SH-SY5Y (cell line): Measurements from ENCODE around the gene VTI1A.

Experiments
- GATA2 ChIP-seq: IDR thresholded peaks from 2 replicates; pipeline ENCODE4 v1.6.1; 2011; ENCODE audit warnings: mild to moderate bottlenecking, low read depth, low read length
- GATA3 ChIP-seq: IDR thresholded peaks from 2 replicates; pipeline ENCODE4 v1.6.1; 2011; ENCODE audit warnings: low read depth, mild to moderate bottlenecking, low read length, moderate library complexity

Gene VTI1A

DNA sequence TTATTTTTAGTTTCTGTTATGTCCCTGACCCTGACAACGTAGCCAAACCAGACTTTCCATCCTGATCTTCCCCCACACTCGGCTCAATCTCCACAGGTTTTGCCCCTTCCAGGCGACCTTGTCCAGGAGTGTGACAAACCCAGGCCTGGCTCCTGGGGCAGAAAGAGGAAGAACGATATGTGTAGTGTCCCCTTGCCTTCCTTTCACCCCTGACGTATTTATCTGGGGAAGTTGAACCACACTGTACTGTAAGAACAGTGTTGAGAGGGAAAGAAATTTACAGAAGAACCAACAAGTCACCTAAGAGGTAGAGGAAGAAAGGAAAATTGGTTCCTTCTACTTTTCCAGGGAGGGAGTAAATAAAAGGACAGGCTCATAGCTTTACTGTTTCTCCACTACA, 158.0 kb downstream of the VTI1A start:
- TF ChIP-seq GATA3: no peak
- TF ChIP-seq GATA2: no peak

DNA sequence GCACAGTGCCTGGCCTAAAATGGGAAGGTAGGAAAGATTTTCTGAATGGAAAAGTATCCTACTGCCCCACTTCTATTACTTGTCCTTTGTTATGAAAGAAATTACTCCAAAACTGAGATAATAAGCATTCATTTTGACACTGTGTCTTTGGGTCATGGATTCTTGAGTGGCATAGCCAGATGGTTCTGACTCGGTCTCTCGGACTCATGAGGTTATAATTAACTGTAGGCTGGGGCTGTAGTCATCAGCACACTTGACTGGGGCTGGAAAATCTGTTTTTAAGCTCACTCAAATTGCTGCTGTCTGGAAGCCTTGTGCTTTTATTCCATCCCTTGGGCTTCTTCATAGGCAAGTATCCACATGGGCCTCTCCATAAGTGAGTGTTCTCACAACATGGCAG, 160.5 kb downstream of the VTI1A start:
- TF ChIP-seq GATA3: no peak
- no peak for TF ChIP-seq GATA2

DNA sequence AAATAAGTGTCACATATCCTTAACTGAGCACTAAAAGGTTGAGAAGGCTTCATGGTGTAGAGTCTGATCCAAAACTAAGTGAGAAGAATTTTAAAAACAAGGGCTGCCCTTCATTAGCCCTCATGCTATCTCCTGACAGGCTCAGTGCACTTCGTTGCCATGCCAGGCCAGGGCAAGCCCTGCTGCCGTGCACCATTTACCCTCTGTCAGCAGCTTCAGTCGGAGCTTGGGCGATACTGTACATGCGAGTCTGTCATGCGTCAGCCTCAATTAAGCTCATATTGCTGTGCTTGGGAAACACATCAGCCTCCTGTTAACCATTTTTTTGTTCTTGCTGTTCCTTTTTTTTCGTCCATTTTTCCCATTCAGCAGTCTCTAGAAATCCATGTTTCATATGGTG, 166.6 kb downstream of the VTI1A start:
- TF ChIP-seq GATA2: no peak
- no peak for TF ChIP-seq GATA3

DNA sequence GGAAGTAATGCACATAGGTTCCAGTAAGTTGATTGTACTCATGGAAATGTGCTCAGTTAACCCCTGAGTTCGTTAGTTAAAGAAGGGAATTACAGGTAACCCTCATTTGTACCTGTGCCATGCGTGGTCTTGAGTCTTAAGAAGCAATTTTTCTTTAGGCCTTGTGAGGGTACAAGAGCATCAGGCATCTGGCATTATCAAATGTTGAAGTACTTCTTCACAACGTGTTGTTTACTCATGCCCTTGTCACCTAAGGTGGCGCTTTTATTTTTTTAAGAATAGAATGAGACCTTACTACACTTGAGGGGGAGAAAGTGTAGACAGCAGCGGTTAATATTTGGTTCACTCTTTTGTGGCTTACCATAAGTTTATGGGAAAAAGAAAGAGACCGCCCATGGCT, 167.1 kb downstream of the VTI1A start:
- TF ChIP-seq GATA3: no peak
- TF ChIP-seq GATA2: no peak

DNA sequence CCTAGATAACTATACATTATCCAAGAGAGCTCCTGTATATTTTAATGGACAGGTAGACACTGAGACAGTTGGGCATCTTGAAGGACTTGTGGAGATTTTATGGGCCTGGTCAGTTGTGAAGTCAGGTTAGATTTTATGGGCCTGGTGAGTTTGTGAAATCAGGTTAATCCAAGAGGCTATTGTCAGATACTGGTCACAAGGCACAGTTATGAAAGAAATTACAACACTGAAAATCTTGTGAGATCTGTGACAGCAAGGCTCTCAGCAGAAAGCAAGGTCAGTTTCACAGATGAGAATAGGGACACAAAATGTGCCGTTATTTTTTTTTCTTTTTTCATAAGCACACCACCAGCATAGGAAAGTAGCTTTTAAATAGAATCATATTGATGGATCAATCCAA, 167.6 kb downstream of the VTI1A start:
- TF ChIP-seq GATA2 (no peak), GATA3 (no peak)

DNA sequence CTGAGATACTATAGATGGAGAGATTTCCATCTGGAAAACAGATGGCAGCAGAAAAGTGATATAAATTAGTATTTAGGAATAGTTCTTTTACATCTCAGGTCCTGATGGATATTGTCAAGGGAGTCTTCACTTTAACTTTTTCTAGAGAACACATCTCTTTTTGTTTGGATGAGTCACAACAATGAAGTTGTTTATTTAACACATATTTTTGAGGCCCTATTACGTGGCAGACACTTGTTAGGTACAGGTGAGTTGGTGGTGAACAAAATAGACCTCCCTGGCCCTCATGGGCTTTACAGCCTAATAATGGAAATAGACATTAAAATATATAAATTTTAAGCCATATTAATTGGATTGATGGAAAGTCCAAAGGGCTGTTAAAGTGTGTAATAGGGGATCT, 168.3 kb downstream of the VTI1A start:
- TF ChIP-seq GATA3: no peak
- no peak for TF ChIP-seq GATA2

DNA sequence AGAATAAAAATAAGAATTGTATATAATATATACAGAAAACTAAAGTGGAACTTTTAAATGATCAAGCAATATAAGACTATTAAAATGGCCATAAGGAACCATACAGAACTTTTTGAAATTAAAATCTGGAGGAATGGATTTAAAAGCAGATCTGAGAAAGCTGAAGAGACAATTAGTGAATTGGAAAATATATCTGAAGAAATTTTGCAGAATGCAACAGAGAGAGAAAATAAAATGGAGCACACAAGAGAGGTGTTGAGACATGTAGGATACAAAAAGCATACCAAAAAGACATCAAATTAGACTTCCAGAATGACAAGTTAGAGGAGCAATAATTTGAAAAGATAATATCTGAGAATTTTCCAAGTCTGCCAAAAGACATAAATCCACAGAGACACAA, 169.6 kb downstream of the VTI1A start:
- TF ChIP-seq GATA3: no peak
- no peak for TF ChIP-seq GATA2

DNA sequence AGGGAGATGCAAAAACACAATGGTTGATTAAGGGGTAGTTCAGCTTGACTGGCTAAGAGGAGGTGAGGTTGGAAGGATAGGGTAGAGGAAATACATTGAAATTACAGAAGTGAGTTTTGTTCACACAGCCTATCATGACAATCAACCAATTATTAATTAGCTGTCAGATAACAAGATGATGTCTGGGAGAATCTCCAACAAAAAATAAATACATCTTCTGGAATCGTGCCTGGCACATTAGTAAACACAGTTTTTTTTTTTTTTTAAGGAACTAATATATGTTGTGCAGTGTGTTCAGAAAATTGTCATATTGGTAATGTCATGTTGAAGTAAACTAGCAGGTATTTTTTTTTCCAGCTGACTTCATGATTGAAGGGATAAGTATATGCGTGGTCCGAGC, 171.8 kb downstream of the VTI1A start:
- TF ChIP-seq GATA2 (no peak), GATA3 (no peak)

DNA sequence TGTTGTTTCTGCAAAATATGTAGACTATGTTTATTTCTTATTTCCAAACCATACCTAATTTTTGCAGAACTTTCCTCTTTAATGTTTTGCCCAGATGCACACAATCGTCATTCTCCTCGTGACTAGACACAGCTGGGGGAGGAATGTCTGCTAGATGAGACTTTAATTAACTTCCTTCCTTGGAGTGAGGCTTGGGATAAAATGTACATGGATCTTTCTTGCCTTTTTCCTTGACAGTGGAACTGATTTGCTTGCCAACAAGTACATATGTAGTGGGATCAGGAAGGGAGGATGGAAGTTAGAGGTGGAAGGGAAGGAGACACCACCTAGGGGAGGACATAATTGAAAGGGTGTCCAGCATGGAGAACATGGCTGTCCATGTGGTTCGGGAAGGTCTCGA, 172.5 kb downstream of the VTI1A start:
- no peak for TF ChIP-seq GATA3
- no peak for TF ChIP-seq GATA2

DNA sequence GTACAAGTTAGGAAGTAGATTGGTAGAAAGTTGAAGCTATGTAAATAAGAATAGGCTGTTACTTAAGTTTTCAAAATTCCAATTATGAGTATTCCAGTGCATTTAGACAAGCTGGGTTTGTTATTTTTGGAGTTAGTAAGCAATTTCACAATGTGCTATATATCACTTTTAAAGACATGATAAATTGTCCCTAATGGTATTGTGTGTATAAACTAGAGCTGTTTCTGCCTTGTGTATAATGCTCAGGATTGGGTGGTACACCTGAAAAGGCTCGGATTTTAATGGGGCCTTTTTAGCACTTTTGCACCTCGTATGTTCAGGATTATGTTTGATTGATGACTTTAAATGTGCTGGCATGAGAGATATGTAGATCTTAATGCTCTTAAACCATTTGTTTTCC, 175.8 kb downstream of the VTI1A start:
- TF ChIP-seq GATA3 (no peak), GATA2 (no peak)

DNA sequence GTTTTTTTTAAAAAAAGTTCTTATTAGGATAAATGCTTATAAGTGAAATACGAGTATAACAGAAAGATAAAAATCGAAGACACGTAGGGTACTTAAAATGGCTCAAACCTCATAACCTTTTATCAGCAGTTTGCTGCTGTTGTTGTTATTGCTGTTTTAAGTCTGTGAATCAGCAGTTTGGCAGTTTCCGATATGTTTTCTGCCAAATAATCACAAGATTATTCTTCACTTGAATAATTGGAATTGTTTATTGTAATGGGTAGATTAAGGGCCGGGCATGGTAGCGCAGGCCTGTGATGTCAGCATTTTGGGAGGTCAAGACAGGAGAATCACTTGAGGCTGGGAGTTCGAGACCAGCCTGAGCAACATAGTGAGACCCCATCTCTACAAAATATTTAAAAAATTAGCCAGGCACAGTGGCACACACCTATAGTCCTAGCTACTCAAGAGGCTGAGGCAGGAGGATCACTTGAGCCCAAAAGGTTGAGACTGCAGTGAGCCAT, 177.6 kb downstream of the VTI1A start:
- TF ChIP-seq GATA2 (no peak), GATA3 (no peak)

DNA sequence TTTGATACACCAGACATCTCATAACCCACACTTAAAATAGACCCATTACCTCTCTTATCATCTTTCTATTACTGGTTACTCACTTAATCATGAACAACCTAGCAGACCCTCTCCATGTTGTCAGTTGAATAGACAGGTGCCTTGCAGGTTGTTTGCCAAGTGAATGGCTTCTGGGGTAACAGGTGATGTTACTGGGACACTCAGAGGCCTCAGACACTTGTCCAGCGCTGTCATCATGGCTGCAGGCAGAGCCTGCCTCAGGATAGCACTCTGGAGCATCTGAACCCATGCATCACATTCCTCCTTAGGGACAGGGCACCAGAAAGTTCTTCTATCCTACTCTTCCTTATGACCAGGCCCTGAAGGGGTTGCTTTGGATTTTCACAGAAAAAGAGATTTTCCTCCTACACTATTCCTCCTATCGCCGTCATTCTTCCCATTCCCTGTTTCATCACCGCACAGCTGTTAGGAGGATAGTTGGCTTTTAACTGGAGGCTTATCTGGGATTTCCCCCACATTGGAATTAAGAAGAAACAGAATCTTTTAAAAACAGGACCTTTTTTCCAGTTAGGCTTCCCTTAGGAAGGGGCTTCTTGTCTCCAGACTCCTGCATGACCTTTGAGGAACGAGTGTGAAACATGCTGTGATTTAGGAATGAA, 182.1 kb downstream of the VTI1A start:
- TF ChIP-seq GATA2 (no peak), GATA3 (no peak)

DNA sequence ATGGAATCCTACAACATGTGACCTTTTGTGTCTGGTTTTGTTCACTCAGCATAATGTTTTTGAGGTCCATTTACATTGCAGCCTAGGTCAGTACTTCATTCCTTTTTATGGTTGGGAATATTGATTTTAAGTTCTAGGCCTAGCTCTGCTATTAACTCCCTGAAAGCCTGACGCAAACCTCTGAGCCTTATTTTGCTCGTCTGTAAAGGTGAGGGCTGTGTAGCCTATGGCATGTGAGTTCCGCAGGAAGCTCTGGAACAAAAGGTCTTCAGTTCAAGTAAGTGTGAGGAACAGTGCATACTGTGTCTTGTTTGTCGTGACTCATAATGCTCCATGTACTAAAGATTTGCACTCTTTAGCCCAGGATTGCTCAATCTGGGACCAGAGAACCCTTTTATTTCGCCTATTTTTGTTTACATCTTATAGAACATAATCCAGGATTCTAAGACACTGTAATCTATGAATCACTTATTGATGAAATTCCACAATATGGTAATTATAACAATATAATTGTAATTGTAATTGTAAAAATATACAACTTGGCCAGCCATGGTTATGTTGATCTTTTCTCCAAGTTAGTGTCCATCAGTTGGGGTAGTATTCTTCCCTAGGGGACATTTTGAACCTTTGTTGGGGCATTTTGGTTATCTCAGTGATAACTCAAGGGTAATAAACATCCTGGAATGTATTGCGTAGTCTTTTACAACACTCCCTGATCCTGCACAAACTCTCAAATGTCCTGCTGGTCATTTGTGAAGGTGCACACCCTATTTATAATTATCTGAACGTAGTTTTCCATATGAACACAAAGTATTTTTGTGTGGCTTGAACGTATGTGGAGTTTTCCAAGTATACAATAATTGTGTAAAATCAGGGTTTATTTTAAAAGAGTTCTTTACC, 184.7 kb downstream of the VTI1A start:
- no peak for TF ChIP-seq GATA3
- TF ChIP-seq GATA2: no peak

DNA sequence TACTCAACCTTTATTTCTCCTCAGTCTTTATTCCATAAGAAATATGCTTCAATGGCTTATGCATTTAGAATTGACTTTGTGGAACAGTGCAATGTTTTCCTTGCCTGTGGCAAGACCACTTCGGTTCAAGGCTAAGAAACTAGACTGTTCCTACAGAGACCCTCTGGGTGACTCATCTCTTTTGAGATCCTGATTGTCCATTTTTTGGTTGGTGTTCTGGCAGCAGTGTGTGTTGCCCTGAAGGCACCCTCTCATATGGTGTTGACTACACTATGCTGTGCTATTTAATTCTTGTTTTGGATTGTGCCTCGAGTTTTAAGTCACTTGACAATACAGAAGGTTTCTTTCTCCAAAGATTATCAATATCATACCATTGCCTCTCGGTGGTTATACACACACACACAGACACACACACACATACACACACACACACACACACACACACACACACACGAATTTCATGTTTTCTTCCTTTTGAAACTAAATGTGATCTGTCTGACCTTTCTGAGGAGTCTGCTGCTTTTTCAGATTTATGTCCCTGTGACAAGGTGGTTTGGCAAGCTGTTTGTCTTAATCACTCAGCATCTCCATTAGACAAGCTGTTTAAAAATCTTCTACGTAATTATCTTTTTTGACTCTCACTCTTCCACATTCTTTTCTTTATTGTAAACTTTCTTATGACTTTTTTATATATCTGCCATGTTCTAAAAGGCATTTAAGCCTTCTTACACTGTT, 187.2 kb downstream of the VTI1A start:
- TF ChIP-seq GATA3: no peak

DNA sequence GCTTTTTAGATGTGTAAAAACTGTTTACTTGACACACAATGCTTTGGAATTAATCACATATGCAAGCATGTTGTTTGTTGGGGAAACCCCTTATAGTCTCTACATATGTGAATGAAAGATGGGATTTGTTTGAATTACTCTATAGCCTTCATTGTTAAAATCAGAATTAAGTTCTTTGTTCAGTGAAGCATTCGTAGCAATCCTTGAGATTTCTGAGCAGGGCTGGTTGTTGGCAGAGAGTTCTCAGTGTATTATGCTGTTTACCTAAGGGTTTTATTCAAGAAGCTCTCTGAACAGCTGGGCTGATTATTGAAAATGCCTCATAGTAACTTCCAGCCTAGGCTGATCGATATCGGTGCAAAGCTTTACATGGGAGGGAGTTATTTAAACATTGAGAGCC, 190.9 kb downstream of the VTI1A start:
- TF ChIP-seq GATA3 (no peak), GATA2 (no peak)
